PC-9 (cell line): Measurements from ENCODE around the gene TMSB10.

ENCODE experiments used
- EZH2 ChIP-seq: fragments of 200-600 bp; sonication (generic); IDR thresholded peaks from 2 replicates; pipeline ENCODE4 v1.8.0; 2017; ENCODE audit warnings: antibody characterized with exemption, low read depth
- TF ChIP-seq, protein P1 (sequence below): fragments of 200-600 bp; sonication (generic); conservative IDR thresholded peaks from 2 replicates; pipeline ENCODE4 v1.6.1; 2017; ENCODE audit warnings: mixed run types, antibody characterized with exemption, mild to moderate bottlenecking, moderate library complexity

DNA sequence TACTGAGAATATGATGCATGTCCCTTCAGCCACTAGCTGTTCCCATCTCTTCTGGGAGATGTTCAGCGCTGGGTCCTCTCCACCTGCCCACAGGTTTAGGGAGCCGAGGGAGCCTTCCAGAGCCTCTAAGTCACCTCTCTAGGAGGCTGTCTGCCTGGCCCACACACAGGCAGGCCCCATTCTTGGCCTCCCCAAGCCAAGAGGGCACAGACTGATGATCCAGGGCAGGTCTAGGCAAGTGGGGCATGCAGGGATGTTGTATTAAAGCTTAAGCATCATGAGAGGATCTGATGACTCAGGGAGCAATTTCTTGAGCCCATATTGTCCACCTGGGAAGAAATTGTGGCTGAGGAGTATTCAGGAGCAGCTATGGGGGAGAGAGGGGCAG is 19.9 kb downstream of the TMSB10 start:
- TF ChIP-seq, protein P1, sequence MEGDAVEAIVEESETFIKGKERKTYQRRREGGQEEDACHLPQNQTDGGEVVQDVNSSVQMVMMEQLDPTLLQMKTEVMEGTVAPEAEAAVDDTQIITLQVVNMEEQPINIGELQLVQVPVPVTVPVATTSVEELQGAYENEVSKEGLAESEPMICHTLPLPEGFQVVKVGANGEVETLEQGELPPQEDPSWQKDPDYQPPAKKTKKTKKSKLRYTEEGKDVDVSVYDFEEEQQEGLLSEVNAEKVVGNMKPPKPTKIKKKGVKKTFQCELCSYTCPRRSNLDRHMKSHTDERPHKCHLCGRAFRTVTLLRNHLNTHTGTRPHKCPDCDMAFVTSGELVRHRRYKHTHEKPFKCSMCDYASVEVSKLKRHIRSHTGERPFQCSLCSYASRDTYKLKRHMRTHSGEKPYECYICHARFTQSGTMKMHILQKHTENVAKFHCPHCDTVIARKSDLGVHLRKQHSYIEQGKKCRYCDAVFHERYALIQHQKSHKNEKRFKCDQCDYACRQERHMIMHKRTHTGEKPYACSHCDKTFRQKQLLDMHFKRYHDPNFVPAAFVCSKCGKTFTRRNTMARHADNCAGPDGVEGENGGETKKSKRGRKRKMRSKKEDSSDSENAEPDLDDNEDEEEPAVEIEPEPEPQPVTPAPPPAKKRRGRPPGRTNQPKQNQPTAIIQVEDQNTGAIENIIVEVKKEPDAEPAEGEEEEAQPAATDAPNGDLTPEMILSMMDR = no peak
- TF ChIP-seq EZH2 = no peak
